Measurements from ENCODE around the gene GDAP2.
A peak's percentile ranks its signal among the peaks of the same experiment; 100 is the strongest.
"Not testable (repeated sequence)": the region's sequence is repeated elsewhere in the genome, so short reads cannot be mapped to it uniquely, and the experiment has no call there.

GDAP2 gene, protein sequence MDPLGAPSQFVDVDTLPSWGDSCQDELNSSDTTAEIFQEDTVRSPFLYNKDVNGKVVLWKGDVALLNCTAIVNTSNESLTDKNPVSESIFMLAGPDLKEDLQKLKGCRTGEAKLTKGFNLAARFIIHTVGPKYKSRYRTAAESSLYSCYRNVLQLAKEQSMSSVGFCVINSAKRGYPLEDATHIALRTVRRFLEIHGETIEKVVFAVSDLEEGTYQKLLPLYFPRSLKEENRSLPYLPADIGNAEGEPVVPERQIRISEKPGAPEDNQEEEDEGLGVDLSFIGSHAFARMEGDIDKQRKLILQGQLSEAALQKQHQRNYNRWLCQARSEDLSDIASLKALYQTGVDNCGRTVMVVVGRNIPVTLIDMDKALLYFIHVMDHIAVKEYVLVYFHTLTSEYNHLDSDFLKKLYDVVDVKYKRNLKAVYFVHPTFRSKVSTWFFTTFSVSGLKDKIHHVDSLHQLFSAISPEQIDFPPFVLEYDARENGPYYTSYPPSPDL

DNA sequence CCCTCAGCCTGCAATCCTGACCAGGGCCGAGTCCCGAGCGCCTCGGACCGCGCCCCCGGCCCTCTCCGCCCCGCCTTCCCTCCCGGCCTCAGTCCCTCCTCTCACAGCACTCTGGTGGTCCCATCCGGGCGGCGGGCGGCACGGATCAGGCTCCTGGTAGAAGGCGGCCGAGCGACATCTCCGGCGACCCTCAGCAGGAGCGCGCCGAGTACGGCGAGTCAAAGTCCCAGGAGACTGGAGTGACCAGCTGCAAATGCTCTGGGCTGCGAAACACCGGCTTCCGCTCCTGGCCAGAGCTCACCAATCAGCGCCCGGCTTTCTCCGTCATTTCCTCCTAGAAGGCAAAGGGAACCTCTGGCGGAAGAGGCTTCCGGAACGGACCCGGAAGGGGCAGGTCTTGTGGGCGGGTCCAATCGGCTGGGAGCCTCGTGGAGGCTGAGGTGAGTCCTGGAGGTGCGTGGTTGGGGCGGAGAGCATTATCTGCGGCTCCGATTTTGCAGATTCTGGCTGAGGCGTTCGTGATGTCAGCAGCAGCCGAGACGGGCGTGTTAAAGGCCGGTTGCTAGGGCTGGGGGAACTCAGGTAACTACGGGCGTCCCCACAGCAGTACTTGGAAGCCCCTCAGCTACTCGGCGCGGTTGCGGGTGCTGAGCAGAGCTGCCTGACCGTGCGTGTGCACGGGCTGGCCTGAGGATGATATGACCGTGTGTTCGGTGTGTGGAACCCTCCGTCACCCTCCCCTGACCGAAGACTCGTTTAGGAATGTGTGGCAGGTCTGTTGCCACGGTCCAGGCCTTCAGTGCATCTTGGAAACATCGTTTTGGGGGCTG, at the start of gene GDAP2, which contains the start of gene WDR3:
GDAP2 (minus strand) TSS at position 279 of the 830 bp plus-strand sequence. CDS start 9,264 bp downstream, outside the sequence.
WDR3 (plus strand) TSS at position 397 of the 830 bp plus-strand sequence. CDS start 3,581 bp downstream, outside the sequence.
- DNase-seq: peak; percentile 90

DNA sequence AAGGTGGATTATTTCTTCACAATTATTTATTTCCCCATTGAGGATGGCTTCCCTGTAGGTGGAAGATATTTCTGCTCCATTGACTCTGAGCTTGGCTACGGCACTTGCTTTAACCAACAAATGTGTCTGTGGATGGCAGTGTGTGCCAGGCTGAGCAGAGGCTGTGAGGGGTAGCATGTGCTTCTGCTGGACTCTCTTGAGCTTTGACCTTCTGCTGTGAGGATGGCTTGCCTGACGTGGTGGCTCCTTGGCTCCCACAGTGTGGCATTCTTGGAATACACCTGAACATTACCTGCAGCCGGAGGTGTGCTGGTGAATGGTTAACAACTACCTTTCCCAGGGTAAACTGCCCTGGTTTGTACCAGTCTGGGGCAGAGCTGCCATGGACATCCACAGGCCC, 47.0 kb upstream of the GDAP2 start:
- no peak for DNase-seq

DNA sequence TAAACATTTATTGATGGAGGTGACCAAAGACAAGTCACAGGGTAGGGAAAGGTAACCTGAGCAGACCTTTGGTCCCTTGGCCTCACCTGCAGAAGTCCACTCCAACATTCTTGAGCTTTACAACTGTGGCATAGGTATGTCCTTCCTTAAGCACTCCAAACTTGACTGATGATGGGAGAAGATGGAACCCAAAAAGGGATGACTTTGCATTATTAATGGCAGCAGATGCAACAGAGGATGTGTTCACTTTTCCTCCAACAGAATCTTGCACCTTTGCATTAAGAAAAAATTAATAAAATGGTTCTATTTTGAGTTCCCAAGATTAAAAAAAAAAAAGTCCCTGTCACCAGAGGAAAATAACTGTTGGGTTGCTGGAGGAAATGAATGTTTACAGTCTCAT, 42.4 kb upstream of the GDAP2 start:
- DNase-seq: no peak

DNA sequence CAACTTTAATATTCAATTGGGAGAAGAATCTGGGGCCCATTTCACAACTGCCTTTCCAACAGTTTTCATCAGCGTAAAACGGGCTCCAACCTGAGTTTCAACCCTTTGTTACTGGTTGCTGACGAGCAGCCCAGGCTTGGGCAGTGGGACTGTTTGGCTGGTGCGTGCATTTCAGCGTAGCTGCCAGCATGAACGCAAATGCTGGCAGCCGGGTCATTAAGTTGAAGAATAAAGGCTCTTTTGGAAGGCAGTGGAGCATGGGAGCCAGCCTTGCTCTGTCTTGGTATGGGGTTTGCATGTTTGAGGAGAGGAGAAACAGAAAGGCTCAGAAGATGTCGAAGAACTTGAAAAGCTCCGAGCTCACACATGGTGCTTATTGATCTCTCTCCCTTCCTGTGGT, 40.8 kb upstream of the GDAP2 start:
- no peak for DNase-seq

DNA sequence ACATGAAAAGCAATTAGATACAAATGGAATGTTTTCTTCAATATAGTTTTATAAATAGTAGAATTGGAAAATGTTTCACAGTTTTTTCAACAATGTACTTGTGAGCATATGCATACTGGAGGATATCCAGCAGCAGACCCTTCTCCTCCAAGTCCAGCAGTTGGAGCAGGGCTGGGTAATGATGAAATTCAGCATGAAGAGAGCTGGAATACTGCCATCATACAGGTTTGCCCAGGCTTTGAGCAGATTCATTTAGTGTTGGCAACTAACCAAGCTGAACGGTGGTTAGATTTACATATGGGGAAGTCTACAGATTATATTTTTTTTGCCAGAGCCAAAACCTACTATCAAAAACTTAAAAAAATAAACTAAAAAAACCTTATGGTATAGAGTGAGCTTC, 38.5 kb upstream of the GDAP2 start:
- no peak for DNase-seq

DNA sequence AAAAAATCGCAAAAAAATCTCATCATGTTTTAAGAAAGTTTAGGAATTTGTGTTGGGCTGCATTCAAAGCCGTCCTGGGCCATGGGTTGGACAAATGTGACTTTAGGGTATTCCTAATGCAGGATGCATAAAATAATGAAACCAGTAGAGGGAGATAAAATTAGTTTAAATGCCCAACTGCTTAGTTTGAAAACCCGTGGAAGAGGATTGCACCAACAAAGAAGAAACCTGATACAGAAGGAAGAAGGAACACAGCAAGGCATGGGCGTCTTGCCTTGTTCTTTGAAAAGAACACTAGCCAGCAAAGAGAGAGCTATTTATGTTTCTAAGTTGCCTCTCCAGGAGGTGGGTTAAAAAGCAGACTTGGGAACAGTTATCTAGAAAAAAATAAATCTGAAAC, 38.1 kb upstream of the GDAP2 start:
- DNase-seq: no peak

DNA sequence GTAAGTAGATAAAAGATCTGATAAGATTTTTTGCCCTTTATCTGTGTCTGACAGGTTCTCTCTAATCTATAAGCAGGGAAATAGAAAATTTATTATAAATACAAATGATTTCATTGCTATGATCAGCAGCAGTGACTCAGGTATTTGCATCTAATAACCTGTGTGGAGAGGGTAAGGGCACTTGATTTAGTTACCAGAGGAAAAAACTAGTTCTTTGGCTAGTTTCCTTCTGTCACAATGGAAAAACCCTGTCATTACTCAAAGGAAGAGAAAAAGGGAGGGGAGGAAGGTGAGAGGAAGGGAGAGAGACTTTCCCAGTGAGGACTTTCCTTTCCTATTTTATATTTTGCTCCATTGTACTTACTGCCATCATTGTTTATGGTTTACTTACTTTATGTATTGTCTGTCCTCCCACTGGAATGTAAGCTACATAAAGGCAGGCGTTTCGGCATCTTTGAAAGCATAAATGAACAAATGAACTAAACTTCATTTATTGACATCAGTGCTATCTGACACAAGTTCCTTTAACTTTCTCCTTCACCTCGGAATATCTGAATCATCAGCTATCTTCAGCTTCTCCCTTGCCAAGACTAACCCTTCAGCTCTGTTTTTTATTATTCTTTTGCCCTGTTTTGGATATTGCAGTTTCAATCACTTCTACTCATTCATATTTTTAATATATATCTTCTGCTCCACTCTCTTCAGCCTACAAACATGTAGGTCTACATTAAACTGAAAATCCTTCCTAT, 35.0 kb upstream of the GDAP2 start:
- DNase-seq: no peak

DNA sequence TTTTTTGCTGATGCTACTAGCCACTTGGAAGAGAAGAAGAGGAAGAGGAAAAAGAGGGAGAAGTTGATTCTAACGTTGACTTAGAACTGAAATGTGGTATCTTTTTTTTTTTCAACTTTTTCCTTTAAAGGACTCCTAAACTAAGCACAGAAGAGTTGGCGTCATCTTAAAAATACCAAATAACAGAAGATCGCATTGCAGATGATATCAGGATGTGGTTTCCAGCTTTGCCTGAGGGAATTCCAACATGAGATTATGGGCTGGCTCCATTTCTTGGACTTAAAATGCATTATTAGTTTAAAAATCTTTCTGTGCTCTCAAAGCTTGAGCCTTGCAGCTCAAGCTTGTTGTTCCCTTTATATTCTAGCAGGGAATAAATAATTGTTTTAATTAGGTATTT, 29.9 kb upstream of the GDAP2 start:
- DNase-seq: no peak

DNA sequence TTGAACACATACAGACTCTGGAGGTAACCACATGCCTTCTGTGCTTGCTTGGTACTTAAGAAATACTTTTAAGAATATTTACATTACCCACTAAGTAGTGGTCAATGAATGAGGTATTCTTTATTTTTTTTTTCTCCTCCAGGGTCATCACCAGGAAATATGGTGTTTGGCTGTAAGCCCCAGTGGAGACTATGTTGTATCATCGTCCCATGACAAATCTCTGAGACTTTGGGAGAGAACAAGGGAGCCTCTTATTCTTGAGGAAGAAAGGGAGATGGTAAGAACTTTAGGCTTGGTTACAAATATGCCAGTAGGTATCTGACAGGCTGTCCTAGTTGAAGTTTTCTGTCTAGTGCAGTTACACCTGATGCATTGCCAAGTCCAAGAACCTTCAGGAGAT, 23.0 kb upstream of the GDAP2 start:
- DNase-seq: no peak

DNA sequence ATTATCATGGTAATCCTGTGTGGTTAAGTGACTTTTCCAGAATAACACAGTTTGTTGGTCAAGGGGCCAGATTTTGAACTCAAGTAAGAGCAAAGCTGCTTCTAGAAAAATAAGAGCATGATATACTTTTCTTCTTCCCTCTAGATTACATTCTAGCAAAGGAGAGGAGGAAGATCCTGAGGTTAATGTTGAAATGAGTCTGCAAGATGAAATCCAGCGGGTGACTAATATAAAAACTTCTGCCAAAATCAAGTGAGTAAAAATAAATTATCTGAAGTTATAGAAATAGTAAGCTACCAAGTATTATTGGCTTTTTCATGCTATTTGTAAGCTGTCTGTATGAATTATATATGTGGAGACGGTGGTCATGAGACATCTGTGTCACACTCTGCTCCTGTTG, 12.9 kb upstream of the GDAP2 start:
- DNase-seq: no peak

DNA sequence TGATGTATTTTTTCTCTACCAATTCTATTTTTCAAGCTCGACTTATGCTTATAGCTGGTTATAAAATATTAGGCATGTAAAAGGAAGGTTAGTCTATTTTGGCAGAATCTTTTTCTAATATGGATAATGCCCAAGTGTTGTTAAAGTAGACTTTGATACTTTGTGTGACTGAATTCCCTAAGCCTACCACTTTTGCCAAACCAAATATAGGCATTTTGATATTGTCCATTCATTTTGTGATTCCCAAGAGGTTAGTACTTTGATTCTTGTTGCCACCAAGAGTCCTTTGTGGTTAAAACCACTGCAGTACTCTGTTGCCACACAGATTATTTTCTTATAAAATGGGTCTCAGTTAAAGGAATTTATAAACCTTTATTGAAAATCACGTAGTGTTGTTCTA, 4.3 kb upstream of the GDAP2 start:
- no peak for DNase-seq

DNA sequence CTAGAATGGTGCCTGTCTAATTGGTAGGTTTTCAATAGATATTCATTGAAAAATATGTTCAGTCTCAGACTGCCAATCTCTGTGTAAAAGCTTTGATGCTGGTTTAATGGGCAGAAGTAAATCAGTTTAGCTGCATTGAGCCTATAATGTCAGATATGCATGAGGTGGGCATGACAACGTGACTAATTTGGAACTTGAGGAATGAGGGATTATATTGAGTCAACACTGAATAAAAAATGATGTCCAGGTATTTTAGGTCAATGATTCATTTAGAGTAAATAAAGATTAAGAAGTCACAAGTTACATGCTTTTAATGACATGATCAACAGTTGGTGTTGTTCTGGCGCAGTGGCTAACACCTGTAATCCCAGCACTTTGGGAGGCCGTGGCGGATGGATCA, 3.2 kb upstream of the GDAP2 start:
- DNase-seq: no peak

DNA sequence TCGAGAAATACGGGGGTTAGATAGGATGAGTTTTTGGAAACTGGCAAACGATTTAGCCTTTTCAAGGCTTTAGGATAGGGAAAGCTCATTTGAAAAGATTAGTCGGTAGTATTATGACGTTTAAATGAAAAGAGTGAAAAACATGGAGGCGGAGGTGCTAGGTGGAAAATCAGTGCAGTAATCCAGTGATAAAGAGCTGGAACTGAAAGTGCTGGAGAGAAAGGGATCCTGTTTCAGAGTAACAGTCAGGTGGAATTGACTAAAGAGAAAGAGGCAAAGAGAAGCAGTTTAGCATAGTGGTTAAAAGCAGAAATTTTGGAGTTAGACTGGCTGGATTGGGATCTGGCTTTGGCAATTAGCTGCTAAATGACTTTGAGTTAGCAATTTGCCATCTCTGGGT, 1.1 kb upstream of the GDAP2 start:
- no peak for DNase-seq

DNA sequence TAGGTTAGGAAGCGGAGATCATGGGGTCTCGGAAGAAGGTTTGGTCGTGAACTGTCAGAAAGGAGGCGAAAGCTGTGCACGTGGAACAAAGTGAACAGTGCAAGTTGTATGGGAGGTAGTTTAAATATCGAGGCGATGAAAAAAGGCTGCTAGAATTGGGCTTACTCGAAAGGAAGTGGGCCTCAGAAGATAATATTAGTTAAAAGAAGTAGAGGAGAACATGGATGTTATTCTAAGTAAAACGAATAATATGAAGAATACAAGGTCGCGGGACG, 689 bp upstream of the GDAP2 start:
- no peak for DNase-seq

DNA sequence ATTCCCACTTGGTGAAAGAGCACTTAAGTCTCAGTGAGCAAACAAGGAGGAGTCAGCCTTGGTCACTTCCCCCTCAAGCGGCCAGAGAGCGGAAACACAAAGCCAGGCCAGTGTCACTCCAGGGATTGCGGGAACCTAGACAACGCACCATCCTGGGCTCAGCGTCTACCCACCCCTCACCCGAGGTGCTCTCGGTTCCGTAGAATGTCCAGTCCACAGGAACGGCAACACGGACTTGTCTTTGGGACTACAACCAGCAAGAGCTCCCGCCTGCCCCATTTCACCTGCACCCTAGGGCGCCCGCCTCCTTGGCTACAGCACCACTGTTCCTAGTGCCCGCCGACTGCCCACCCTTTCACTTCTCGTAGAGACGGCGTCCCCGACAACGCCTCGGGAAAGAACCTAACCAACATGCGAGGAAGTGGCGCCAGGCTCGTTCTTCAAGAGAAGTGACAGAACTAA, 509 bp downstream of the GDAP2 start:
- DNase-seq: peak; percentile 16

DNA sequence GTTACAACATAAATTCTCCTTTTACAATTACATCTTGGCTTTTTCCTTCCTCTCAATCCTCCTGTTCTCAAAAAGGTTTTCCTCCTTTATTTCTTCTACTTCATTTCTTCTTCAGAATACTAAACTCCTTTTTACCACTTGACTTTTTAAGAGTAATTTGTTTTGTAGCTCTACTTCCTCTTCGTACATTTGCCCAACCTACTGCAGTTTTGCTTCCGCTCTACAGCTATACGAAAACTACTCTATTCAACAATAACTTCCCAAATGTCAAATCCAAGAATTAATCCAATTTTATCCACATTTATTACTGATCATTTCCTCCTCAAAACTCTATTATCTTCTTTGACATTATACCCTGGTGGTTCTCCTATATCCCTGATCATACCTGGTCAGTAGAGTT, 3.4 kb downstream of the GDAP2 start:
- DNase-seq: no peak

DNA sequence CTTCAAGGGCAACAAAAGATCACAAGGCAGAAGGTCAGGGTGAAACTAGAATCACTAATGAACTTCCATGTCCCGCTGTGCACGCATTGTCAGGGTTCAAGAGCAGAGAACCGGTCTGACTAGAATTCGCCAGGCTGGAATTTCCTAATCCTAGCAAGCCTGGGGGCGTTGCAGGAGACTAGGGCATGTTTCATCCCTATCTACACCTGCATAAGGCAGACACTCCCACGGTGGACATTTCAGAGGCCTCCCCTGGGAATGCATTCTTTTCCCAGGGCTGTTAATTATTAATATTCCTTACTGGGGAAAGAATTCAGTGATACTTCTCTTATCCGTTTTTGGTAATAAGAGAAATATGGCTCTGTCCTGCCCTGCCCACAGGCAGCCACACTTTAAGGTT, 6.7 kb downstream of the GDAP2 start:
- DNase-seq: not testable (repeated sequence)

DNA sequence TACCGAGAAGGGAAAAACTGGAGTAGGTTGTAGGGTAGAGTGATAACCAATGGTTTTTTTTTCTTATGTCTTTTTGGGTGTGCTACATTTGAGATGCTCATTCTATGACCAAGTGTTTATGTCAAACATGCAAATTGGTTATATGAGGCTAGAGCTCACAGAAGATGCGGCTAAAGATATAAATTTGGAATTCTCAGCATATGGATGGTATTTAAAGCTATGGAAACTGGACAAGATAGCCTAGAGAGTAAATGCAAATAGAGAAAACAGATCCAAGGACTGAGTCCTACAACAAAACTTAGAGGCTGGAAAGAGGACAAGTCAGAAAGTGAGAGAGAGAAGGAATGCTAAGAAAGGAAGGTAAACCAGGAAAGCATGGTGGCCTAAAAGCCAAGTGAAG, 7.4 kb downstream of the GDAP2 start:
- DNase-seq: no peak

DNA sequence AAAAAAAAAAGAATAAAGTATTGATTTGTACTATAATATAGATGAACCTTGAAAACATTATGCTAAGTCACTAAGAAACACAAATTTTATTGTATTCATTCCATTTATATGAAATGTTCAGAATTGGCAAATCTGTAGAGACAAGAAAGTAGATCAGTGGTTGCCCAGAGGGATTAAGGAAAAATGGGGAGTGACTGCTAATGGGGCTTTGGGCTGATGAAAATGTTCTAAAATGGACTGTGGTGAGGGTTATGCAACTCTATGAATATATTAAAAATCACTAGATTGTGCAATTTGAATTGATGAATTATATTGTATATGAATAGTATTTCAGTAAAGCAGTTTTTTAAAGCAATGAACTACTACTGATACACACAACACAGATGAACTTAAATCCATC, 10.0 kb downstream of the GDAP2 start:
- no peak for DNase-seq

DNA sequence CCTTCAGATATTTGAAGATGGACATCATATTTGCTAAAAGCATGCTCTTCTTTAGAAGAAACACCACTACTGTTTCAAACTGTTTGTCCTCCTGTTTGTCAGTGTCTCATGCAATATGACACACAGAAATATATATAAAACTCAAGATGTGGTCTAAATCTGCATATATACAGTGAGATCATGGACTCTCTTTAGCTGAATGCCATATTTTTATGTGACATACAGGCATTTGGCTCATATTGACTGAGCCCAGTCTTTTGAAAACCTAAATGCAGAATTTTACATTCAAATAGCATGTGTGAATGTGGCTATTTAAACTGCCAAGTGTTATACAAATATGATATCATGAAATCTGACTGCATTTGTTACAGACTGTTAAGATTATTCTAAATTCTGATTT, 18.4 kb downstream of the GDAP2 start:
- no peak for DNase-seq

DNA sequence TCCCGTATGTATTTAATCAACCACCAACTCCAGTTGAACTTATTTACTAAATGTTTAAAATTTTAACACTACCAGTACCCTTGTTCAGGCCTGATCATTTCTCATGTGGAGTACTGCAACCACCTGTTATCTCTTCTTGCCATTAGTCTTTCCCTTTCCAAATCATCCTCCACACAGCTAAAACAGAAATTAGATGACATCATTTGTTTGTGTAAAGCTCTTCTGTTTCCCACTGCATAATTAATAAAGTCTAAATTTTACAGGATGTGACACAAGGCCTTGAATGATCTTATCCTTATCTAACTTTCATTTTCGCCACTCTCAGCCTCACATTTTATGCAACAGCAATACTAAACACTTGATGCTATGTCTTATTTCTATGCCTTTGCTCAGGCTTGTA, 24.4 kb downstream of the GDAP2 start:
- DNase-seq: no peak

DNA sequence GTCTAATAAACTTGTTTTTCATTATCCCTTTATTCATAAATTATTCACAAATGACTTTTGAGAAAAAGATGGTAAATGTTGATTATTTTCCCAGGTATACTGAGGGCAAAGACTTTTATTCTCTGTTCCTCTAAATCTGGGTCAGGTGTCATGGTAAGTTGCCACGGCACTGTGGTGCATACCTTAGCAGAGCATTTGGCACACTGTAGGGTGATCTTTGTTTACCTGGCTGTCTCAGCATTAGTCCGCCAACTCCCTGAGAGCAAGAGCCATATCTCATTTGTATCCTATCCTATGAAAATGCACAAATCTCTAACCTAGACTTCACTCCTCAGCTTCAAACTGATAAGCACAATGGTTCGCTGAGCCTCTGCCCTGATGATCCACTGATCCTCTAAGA, 24.9 kb downstream of the GDAP2 start:
- no peak for DNase-seq

DNA sequence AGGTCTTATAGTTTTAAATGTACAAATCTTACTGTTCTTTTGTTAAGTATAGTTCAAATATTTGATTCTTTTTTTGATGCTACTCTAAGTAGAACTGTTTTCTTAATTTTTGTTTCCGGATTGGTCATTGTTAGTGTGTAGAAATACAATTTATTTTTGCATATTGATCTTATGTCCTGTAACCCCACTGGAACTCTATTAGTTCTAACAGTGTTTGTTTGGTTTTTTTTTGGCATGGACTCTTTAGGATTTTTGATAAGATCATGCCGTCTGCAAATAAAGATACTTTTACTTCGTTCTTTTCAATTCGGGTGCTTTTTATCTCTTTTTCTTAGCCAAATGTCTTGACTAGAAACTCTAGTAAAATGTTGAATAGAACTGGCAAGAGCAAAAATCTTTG, 26.5 kb downstream of the GDAP2 start:
- no peak for DNase-seq

Measured in activated CD4-positive, alpha-beta T cell treated with anti-CD3 and anti-CD28 coated beads for 1 hour (primary cell).